Occipital lobe (tissue), 2 donors: ENCODE results near the gene SLC6A6. TPM values are rescaled to one million over a fixed set of nuclear protein-coding genes. Genes with fewer than 3 reads are reported as not detected.

Experiments used
- DNase-seq: peaks from one replicate; lab custom pipeline; 2025; lab: John Stamatoyannopoulos, UW
- total RNA-seq: library from RNA; depleted of rRNA; stranded (reverse); fragments of >200 nt; gene quantifications from one replicate; pipeline ENCODE4 v1.2.3, GENCODE V29; 2014

The SLC6A6 gene
- total RNA-seq, 1 donor from 2014 or later: 24.8 TPM

DNA sequence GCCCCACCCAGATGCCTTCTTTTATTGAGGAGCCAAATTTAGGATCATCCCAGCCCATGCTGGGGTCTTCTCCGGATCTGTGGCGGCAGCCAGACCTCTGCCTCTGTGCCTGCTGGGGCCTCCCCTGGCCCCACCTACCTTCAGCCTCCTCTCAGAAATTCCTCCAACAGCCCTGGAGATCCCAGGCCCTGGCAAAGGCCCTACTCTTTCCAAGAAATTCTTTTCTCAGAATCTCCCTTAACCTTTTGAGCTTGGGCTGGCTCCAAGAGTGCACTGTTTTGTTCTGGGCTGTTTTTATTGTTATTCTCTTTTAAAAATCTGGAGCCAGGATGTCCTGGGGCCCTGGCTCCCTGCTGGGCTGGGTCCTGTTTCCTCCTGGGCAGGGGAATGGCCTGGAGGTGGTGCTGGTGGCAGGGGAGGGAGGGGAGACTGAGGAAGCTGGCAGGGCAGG, 79.9 kb downstream of the SLC6A6 start:
- no peak for DNase-seq

DNA sequence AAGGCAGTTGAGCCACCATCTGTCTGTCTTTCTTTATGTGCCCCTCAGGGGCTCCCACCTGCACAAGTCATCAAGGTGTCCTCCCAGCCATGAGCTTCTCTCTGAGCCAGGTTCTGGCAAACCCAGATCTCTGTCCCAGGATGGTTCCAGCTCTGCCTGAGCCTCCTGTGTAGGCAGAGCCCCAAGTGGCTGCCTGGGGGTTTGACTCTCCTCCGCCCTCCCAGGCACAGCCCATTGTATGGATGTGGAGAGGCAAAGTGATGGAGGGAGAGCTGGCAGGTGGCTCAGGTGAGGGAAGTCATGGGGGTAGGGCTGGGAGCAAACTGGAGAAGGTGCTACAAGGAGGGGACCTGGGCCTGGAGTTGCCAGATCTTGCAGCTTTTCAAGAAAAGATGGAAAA, 80.9 kb downstream of the SLC6A6 start:
- DNase-seq: no peak

- DNase-seq: no peak
Measured at GRCh38 chr3:14484741-14485140, 82.3 kb downstream of the SLC6A6 start.

DNA sequence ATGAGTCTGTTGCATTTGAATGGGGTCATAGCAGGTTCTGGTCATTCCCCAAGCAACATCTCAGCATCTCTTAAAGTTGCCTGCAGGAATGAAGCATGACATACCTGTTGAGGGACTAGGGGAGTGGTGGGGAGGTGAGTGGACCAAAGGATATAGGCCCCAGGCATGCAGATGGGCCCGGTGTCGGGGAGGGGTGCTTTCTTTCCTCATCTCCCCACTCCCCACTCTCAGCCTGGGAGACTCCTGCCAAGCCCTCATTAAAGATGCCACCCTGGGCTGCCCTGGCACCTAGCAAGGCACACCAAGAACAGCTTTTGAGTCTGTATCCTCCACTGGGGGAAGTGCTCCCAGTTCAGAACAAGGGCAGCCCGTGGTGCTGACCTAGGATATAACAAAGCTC, 83.6 kb downstream of the SLC6A6 start:
- no peak for DNase-seq

GRCh38 chr3:14486460-14486859, 84.1 kb downstream of the SLC6A6 start:
- DNase-seq: no peak

DNA sequence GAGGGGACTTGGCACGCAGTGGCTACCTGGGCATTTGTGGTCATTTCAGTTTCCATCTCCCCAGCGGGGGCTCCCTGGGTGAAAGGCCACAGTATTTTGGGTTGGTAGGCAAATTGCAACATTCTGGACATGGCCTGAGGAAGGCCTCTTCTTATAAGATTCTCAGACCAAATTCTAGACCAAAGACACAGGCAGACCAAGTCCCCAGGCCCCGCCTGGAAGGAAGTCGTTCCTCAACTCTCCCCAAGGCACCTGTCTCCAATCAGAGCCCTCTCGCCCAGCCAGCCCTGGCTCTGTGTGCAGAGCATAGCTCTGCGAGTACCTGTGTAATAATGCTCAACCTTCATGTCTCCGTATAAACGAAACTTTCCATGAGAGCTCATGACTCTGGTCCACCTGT, 84.7 kb downstream of the SLC6A6 start:
- no peak for DNase-seq

DNA sequence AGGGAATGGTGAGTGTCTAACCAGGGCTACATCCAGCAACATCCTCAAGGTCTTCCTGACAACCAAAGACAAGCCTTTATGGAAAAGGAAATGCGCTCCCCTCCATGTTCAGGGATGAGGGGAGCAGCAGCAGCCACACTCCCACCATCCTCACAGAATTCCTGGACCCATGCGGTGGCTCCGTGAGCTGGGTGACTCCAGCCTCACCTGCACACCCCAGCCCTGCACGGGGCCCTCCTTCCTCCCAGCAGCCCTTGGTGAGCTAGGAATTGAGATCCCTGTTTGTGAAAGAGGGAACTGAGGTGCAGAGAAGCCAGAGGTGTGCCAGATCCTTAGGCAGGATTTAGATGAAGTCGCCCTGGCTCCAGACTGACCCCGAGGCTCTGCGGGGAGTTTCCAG, 85.4 kb downstream of the SLC6A6 start:
- no peak for DNase-seq

- DNase-seq: no peak
Measured at GRCh38 chr3:14488286-14489041, 86.1 kb downstream of the SLC6A6 start.

GRCh38 chr3:14489641-14490040, 87.2 kb downstream of the SLC6A6 start:
- DNase-seq: no peak

DNA sequence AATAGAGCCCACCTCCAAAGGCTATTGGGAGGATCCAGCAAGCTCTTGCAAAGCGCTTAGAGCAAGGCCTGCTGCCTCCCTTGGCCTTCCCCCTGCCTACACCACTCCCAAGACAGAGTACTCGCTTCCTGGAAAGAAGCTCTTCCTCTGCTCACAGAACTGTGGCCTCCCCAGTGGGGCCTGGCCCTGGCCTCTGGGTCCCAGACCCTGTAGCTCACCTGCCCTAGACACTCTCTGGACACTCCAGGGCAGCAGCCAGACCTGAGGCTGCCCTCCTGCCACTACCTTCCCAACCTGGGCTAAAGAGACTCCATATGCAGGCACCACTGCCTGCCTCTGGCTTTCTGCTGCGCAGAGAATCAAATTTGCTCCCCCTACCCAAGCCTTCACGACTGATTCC, 87.8 kb downstream of the SLC6A6 start:
- DNase-seq: no peak

DNA sequence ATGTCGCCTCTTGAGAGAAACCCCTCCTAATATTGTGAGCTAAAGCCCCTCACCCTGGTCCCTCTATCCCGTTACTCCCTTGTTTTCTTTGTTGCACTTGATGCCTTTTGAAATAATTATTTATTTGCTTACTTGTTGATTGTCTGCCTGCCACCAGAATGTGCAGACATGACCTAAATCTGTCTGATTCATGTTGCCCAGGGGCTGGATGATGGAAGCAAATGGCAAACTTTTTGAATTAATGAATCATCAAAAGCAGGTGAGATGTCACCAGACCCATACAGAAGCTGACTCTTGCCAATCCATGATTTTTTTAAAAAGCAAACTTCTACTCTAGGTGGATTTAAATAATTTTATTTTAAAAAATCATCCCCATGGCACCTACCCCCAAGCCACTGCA, 88.4 kb downstream of the SLC6A6 start:
- no peak for DNase-seq

GRCh38 chr3:14491396-14492190, 89.2 kb downstream of the SLC6A6 start:
- DNase-seq: no peak

DNA sequence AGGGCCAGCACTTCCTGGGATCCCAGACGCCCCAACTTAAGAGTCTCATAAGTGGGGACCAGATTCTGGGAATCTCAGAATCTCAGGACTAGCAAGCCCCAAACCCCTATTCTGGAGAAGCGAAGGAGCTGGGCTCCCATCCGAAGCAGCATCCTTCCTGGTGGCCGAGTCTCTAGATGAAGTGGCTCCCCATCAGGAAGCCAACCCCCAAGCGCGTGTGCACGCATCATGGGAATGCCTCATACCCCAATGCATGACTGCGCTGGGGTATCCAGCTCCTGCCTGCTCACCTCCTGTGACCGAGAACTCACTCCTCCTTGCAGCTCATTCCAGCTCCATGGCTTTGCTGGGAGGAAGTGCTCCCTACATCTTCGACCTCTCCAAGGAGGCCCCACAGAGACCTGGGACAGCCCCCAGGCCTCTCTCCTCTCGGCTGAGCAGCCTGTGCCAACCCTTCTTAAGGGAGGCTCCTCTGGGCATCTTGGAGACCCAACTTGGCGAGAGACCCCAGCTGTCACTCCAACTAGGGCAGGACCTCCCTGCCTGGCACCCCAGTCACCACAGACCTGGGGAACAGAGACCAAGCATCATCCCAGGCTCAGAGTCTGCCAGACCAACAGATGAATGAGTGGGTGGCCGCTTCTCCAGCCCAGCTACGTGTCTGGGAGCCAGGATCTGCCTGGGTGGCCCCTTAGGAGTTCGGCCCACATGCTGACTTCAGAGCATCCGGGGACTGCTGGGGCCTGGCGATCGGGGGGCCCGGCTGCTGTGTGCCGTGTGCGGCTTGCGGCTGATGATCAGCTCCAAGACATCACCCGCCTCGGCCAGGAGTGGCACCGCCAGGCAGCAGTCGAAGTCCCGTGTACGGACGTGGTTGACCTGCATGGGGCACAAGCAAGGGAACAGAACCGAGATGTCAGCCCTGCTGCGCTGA, 90.8 kb downstream of the SLC6A6 start:
- no peak for DNase-seq

DNA sequence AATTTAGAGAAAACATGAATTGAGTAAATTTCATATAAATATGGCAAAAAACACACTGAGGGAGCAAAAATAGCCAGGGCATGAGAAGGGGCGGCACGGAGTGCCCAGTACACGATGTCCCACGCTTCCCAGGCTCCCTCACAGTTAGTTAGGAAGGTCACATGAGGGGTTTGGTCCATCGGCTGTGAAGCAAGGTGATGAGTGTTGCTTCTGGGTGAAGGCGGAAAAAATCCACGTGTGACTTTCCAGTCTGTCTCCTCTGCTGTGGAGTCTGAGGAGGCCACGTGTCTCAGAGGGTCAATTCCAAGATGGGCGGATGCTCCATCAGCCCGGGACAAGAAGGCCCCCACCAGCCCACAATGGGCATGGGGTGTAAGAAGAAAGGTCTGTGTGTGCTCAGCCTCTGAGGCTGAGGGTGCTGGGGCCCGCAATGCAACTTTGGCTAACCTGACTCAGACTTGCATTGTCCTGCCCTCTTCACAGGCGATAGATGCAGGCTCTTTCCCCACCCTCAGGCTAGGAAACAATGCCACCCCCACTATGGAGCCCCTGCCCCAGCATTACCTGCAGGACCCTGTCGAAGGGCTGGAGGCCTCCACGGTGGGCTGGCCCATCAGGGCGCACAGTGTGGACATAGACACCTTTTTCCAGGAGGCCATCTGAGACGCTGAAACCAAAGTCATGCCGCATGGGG, 92.0 kb downstream of the SLC6A6 start:
- no peak for DNase-seq

GRCh38 chr3:14494973-14495300, 92.5 kb downstream of the SLC6A6 start:
- DNase-seq: no peak

GRCh38 chr3:14496351-14496750, 93.9 kb downstream of the SLC6A6 start:
- no peak for DNase-seq

- no peak for DNase-seq
Measured at GRCh38 chr3:14497321-14497720, 94.9 kb downstream of the SLC6A6 start.

DNA sequence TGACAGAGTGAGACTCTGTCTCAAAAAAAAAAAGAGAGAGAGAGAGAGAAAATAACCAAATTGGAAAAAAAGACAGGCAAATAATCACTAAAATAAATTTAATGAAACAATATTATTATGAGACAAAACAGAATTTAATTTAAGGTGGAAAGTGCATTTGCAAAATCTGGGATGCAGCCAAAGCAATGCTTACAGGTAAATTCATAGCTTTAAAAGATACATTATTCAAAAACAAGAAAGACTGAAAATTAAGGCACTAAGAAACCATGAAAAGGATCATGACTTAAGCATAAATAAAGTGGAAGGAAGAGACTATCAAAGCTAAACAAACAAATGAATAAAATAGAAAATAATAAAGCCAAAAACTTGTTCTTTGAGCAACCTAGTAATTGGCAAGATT, 100.1 kb downstream of the SLC6A6 start:
- no peak for DNase-seq

DNA sequence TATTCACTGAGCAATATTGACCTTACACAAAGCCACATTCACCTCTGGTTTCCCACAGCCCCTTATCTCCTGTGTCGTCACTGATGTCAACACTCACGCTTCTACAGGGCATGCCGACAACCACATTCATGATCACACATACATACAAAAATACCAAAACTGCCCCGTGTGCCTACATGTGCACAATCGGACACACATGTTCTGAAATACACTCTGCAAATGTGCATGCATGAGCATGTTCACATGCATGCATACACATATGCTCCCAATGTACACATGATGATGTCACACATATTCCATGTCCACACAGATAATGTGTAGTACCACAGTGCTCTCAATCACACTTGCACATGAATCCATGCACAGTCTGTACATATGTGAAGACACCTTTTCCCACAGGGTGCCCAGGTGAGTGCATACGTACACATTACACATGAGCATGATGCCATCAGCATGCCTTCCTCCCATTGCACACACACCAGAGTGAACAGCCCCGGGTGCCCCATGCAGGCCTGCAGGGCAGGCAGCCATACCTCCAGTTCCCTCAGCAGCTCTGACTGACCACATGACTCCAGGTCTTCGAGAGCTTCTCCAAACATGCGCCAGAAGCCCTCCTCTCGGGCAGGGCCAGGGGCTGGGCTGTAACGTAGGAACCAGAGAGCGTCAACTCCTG, 100.8 kb downstream of the SLC6A6 start:
- no peak for DNase-seq

GRCh38 chr3:14503706-14504065, 101.3 kb downstream of the SLC6A6 start:
- no peak for DNase-seq
